Activated T-cell treated with anti-CD3 and anti-CD28 coated beads, Interleukin-2, amount 50 U/mL, for 4 hours (primary cell): ENCODE measurements around the gene TRIM41. TPM values are rescaled to one million over a fixed set of nuclear protein-coding genes. Genes with fewer than 3 reads are reported as not detected.
"Not testable (repeated sequence)": the region's sequence is repeated elsewhere in the genome, so short reads cannot be mapped to it uniquely, and the experiment has no call there.

Source experiments
- ATAC-seq, 2 donors: fragments of 200-7000 bp; cut with Tn5 transposase; one replicate each; pipeline ENCODE4 v1.10.0; 2021
- DNase-seq: peaks from one replicate; pipeline ENCODE4 v3.0.0-alpha.2; 2020
- H3K27me3 Mint-ChIP-seq: one replicate; pipeline ENCODE4 v1.8.0; 2021; ENCODE audit warnings: low read depth, mixed read lengths
- H3K36me3 Mint-ChIP-seq: one replicate; pipeline ENCODE4 v1.8.0; 2022; ENCODE audit warnings: mixed read lengths; ENCODE audit not compliant: insufficient read depth
- H3K4me1 Mint-ChIP-seq: one replicate; pipeline ENCODE4 v1.8.0; 2021; ENCODE audit warnings: low read depth, mixed read lengths
- H3K4me3 Mint-ChIP-seq: one replicate; pipeline ENCODE4 v1.8.0; 2021; ENCODE audit warnings: mild to moderate bottlenecking, moderate library complexity, mixed read lengths
- H3K9me3 Mint-ChIP-seq: one replicate; pipeline ENCODE4 v1.8.0; 2021; ENCODE audit warnings: mixed read lengths
- total RNA-seq, 3 donors: library from RNA; stranded (reverse); gene quantifications; one replicate each; pipeline ENCODE4 v1.2.1, GENCODE V29; 2021

Gene TRIM41
- total RNA-seq, 3 donors from 2014 or later, result 37.6 to 39.5 (median 38.3) TPM

DNA sequence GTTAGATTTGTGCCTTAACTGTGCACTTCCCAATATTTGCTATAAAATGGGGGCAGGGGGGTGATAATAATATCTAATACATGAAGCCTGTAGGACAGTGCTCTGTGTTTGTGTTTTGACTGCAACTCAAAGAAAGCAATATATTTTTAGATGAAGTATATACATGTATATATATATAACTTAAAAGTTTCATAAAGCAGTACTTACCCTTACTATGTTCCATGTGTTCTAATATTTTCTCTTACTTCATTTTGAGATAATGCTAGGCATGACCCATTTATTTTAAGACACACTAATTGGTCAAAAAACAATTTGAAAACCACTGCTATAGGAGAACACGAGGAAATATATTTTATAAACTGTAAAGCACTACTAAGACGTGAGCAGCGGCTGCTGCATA, 35.5 kb downstream of the TRIM41 start:
- peaks cover 29% of the 10 kb centered on the region for H3K36me3 Mint-ChIP-seq
- DNase-seq (no peak), ATAC-seq (no peak)
- no peaks in the 10 kb centered on the region for H3K9me3 Mint-ChIP-seq
- H3K4me3 Mint-ChIP-seq, result peak overlapping the region; percentile 99
- H3K27me3 Mint-ChIP-seq, result no peaks in the 10 kb centered on the region
- peaks cover 57% of the 10 kb centered on the region for H3K4me1 Mint-ChIP-seq

DNA sequence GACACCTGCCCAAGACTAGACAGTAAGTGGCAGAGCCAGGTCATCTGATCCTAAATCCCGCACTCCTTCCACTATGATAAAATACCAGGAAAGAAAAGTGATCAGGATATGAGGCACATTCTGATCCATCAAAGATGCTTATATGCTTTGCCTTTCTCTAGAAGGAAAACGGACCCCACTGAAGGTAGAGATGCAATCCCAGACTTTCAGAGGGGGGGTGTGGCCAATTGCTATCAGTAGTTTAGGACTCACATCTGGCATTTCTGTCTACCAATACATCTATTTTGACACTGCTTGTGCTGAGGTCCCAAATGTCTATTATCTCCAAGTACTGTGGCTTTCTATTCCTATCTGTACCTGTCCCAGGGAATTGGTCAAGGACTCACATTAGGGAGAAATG, 36.2 kb downstream of the TRIM41 start:
- Mint-ChIP-seq H3K9me3 (no peaks in the 10 kb centered on the region), H3K4me1 (peaks cover 58% of the 10 kb centered on the region), H3K4me3 (peak overlapping the region; percentile 99), H3K27me3 (no peaks in the 10 kb centered on the region), H3K36me3 (peaks cover 31% of the 10 kb centered on the region)
- ATAC-seq, result no peak
- DNase-seq, result no peak

DNA sequence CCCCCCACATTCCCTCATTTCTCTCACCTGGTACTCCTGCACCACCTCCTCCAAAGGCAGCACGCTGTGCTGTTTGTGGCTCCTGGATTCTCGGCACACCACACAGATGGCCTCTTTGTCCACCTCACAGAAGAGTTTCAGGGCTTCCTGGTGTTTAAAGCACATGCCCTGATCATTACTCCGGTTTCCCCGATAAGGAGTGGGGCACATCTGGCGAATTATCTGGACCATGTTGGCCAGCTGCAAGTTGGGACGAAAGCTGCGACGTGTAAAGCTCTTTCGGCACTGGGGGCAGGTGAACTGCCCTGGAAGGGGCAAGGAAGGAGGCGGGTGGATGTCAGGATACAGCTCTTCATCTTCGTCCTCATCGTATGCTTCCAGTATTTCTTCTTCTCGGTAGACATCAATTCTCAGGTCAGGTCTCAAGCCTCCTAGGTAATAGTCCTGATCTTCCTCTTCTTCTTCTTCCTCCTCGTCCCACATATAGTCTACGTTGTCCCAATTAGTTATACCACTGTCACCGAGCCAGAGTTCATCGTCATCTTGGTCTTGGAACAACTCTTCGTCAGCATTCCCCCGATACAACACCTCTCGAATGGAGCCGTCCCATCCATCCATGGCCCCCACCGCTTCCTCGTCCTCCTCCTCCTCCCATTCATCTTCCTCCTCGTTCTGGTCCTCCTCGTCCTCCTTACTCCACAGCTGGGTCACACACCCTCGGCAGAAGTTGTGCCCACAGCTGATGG, 37.1 kb downstream of the TRIM41 start:
- Mint-ChIP-seq H3K36me3 (peaks cover 29% of the 10 kb centered on the region), H3K9me3 (no peaks in the 10 kb centered on the region)

DNA sequence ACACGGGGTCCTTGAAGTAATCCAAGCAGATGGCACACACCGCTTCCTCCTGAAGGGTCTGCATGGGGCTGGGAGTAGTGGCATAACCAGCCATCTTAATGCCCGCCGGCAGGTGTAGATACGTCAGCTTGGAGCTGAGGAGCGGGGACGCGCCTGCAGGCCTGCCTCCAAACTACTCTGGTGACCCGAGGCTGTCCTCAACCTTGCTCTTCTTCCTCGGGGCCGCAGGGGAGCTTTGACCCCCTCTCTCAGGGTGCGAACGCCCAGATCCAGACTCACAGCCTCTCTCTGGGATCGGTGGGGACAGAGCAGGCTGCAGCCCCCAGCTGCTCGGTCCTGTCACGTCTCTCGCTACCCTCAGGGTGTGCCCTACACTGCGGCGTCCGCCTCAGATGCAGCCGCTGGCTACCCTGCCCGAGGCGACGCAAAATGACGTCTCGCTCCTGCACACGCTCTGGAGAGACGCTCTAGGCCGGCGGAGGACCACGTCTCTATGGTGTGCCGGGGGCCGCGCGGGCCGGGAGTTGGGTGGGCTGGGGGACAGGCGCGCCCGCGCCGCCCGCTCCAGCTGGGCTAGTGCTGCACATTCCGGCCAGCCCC, 37.7 kb downstream of the TRIM41 start, which contains the start of gene TRIM52:
Gene TRIM52, minus strand, starts transcription at position 424 of the 600 bp plus-strand sequence. Its CDS starts 330 bp downstream, at position 94.
- peak; percentile 87 to 88 for ATAC-seq
- Mint-ChIP-seq H3K27me3 (no peaks in the 10 kb centered on the region), H3K9me3 (no peaks in the 10 kb centered on the region), H3K36me3 (peaks cover 23% of the 10 kb centered on the region), H3K4me1 (peaks cover 46% of the 10 kb centered on the region), H3K4me3 (peak within 1 kb of the TSS; percentile 99)
- peak; percentile 86 for DNase-seq

More for the DNA sequence above, 37.1 kb downstream of the TRIM41 start:
- no peak for ATAC-seq
- Mint-ChIP-seq H3K4me3 (peak overlapping the region; percentile 99), H3K4me1 (peaks cover 52% of the 10 kb centered on the region), H3K27me3 (no peaks in the 10 kb centered on the region)
- DNase-seq, result no peak

DNA sequence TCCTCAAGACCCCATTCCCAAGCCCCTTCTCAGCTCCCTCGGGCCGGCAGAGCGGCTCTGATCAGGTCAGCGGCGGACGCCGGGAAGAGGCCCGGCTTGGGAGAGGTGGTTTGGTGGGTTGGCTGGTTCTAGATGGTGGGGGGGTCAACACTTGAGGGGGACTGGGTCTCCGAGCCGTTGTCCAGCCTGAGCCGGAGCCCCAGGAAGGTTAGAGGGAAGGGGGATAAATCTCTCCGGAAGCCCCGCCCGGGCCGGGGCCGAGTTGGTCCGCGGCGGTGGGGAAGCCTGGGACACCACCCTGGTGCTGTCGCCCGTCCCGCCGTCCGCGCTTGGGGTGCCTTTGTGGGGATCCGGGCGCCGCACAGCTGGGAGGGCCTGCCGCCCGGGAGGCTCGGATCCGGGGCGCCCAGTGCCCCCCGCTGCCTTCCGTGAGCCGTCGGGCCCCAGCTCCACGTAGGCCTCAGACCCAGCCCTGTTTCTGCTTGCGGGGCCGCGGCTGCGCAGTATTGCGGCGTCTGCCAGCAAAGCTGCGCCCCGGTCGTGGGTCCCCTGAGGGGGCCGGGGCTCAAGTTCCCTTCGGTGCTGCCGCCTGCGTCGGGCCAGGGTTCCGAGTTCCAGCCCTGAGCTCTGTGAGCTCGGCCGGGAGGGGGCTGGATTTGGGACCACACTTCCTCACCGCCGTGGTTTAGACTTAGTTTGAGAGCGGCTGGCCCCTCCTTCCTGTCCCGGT, 38.4 kb downstream of the TRIM41 start:
- no peaks in the 10 kb centered on the region for H3K9me3 Mint-ChIP-seq
- peak; percentile 58 for DNase-seq
- no peaks in the 10 kb centered on the region for H3K27me3 Mint-ChIP-seq
- H3K4me3 Mint-ChIP-seq, result peak overlapping the region; percentile 99
- peaks cover 39% of the 10 kb centered on the region for H3K4me1 Mint-ChIP-seq
- peaks cover 20% of the 10 kb centered on the region for H3K36me3 Mint-ChIP-seq
- peak; percentile 71 to 75 for ATAC-seq

DNA sequence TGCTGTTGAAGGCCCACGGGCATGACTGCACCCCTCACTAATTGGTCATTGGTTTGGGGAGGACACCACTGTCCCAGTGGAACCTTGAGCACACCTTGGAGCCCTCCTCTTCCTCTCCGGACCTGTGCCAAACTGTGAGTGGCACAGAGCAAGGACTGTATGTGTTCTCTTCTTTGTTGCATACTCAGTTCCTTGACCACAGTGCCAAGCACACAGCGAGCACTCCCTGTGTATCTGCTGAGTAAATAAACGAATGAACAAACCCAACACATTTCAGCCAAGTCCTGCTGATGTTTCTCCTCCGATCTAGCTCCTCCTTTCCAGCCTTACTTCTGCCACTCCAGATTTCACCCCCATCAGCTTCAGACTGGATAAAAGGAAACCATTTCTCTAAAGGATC, 40.6 kb downstream of the TRIM41 start:
- Mint-ChIP-seq H3K4me3 (no peak overlapping the region), H3K27me3 (no peaks in the 10 kb centered on the region), H3K9me3 (no peaks in the 10 kb centered on the region), H3K4me1 (peaks cover 21% of the 10 kb centered on the region), H3K36me3 (peaks cover 11% of the 10 kb centered on the region)
- ATAC-seq, result no peak
- DNase-seq, result no peak

DNA sequence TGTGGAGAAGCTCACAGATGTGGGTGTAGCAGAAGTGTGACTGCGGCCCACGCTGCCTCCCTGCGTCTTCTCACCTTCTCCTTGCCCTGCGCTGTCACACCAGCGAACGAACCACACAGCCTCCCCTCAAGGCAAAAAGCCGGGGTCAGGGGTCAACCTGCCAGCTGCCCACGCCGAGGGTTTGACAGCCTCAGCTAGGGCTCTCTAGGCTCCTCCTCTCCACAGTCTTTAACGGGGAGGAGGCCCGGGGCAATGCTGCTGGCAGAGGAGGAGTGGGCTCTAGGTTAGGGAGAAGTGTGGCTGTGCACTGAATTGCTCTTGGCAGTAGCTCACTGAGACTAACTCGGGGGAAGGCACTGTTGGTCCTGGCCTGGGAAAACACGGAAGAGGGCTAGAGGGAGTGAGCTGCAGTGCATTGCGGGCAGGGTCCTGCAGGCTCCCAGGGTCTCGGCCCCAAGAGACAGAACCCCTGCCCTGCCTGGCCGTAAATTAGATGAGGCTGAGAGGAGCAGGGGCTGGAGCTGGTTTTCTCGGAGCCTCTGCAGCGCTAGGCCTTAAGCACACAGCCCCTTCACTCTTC, 42.1 kb downstream of the TRIM41 start:
- DNase-seq (peak; percentile 26), ATAC-seq (no peak)
- no peak overlapping the region for H3K4me3 Mint-ChIP-seq
- H3K36me3 Mint-ChIP-seq, result peaks cover 11% of the 10 kb centered on the region
- H3K27me3 Mint-ChIP-seq, result no peaks in the 10 kb centered on the region
- H3K4me1 Mint-ChIP-seq, result peaks cover 8% of the 10 kb centered on the region
- no peaks in the 10 kb centered on the region for H3K9me3 Mint-ChIP-seq

DNA sequence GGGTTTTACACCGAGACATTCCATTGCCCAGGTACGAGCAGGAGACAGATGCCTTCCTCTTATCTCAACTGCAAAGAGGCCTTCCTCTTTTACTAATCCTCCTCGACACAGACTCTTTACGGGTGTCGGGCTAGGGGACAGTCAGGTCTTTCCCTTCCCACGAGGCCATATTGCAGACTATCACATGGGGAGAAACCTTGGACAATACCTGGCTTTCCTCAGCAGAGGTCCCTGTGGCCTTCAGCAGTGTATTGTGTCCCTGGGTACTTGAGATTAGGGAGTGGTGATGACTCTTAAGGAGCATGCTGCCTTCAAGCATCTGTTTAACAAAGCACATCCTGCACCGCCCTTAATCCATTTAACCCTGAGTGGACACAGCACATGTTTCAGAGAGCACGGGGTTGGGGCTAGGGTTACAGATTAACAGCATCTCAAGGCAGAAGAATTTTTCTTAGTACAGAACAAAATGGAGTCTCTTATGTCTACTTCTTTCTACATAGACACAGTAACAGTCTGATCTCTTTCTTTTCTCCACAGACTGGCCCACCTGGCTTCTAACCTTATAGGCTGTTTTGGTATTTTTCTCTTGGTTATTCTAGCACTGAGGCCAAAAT, 44.3 kb downstream of the TRIM41 start:
- H3K9me3 Mint-ChIP-seq, ATAC-seq, DNase-seq, H3K4me3 Mint-ChIP-seq, H3K27me3 Mint-ChIP-seq, H3K4me1 Mint-ChIP-seq: not testable (repeated sequence)
- peaks cover 11% of the 10 kb centered on the region for H3K36me3 Mint-ChIP-seq

DNA sequence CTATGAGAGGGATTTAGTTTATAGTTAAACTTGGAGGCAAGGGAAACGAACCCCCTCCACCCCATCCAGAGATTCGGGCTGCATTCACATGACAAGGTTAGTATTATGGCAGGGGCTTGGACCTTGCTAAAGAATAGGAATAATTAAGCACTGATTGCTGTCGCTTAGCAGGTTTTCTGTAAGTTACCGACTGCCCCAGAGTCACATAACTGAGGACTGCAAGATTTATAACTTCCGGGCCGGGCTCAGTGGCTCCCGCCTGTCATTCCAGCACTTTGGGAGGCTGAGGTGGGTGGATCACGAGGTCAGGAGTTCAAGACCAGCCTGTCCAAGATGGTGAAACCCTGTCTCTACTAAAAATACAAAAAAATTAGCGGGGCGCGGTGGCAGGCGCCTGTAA, 44.8 kb downstream of the TRIM41 start:
- H3K4me3 Mint-ChIP-seq, H3K9me3 Mint-ChIP-seq, ATAC-seq, H3K4me1 Mint-ChIP-seq, H3K27me3 Mint-ChIP-seq, DNase-seq: not testable (repeated sequence)
- peaks cover 11% of the 10 kb centered on the region for H3K36me3 Mint-ChIP-seq

DNA sequence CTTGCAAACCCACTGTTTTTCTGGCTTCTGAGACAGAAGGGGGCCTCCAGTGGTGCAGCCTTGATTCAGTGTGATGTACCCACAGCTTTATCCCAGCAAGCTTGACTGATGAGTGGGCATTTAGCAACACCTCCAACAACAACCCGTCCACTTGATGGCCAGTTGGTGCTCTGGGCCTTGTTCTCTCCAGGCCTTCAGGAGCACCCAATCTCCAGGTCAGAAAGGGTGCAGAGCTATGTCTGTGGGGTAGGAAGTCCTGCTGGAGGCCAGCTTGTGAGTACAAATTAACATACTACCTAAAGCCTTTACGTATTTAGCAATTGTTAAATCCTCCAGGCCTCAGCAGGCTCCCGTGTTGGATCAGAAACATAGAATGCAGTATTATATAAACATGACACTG, 48.0 kb downstream of the TRIM41 start:
- no peaks in the 10 kb centered on the region for H3K36me3 Mint-ChIP-seq
- no peak overlapping the region for H3K4me3 Mint-ChIP-seq
- no peaks in the 10 kb centered on the region for H3K9me3 Mint-ChIP-seq
- no peaks in the 10 kb centered on the region for H3K4me1 Mint-ChIP-seq
- no peaks in the 10 kb centered on the region for H3K27me3 Mint-ChIP-seq
- DNase-seq, result no peak
- ATAC-seq, result no peak

DNA sequence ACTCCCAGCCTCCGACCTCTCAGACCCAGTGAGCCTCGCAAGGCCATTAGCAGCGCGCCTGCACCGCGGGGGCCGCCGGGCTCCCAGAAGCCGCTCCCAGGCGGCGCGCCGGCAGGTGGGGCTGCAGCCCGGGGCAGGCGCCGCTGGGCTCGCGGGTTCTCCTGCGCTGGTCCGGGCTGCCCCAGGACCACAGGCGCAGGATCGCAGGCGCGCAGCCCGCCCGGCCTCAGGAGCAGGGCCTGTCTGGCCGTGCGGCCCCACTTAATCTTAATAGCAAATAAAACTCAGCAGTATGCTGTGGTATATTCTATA, 50.3 kb downstream of the TRIM41 start:
- H3K4me3 Mint-ChIP-seq, H3K27me3 Mint-ChIP-seq, DNase-seq, H3K36me3 Mint-ChIP-seq, H3K4me1 Mint-ChIP-seq, ATAC-seq, H3K9me3 Mint-ChIP-seq: not testable (repeated sequence)

DNA sequence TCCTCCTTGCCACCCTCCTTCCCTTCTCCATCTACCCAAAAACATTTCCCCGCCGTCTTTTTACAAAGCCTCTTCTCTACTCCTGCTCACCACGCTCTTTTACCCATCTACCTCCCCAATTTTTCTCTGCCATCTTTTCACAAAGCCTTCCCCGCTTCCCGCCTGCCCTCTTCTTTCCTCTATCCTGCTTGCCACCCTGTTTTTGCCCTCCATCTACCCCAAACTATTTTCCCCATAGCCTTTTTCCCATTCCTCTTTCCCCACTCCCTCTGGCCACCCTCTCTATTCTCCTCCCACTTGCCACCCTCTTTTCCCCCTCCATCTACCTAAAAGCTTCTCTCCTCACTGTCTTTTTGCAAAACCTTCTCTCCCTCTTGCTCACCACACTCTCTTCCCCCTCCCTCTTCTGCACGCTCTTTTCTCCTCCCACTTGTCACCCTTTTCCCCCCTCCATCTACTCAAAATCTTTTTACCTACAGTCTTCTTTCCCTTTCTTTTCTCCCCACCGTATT, 57.2 kb downstream of the TRIM41 start:
- Mint-ChIP-seq H3K9me3 (no peaks in the 10 kb centered on the region), H3K36me3 (no peaks in the 10 kb centered on the region), H3K4me3 (no peak overlapping the region), H3K27me3 (no peaks in the 10 kb centered on the region), H3K4me1 (peaks cover 2% of the 10 kb centered on the region)
- DNase-seq (no peak), ATAC-seq (no peak)

DNA sequence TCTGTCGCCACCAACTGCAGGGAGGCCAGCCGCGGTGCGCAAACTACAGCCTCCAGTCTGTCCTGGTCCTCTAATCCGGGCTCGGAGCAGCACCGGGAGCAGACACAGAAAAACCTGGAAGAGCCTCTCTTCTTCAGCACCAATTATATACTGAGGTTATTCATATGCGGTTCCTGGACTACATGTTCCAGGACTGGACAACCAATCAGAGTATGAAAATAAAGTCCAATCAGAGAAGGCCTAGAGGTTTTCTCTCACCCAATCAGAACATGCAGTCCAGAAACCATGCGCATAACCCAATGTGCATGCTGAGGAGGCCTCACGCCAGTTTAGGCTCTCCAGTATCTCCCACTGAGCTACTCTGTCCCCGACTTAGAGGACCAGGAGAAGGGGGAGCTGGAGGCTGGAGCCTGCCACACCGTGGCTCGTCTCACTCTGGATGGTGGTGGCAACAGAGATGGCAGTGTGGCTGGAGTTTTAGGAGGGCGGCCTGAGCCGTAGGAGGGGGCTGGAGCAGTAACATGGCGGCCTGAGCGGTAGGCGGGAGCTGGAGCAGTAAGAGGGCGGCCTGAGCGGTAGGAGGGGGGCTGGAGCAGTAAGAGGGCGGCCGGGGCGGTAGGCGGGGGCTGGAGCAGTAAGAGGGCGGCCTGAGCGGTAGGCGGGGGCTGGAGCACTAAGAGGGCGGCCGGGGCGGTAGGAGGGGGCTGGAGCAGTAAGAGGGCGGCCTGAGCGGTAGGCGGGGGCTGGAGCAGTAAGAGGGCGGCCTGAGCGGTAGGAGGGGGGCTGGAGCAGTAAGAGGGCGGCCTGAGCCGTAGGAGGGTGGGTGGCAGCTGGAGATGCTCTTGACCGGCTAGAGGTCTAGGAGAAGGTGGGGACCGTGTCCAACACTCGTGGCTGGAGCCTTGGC, 58.2 kb downstream of the TRIM41 start:
- no peak overlapping the region for H3K4me3 Mint-ChIP-seq
- no peaks in the 10 kb centered on the region for H3K36me3 Mint-ChIP-seq
- ATAC-seq (no peak), DNase-seq (no peak)
- no peaks in the 10 kb centered on the region for H3K27me3 Mint-ChIP-seq
- H3K4me1 Mint-ChIP-seq, result peaks cover 2% of the 10 kb centered on the region
- H3K9me3 Mint-ChIP-seq, result no peaks in the 10 kb centered on the region
